Measurements from ENCODE around the gene VPS41.
A peak's percentile ranks its signal among the peaks of the same experiment; 100 is the strongest.
"Not testable (repeated sequence)": the region's sequence is repeated elsewhere in the genome, so short reads cannot be mapped to it uniquely, and the experiment has no call there.

Gene VPS41

DNA sequence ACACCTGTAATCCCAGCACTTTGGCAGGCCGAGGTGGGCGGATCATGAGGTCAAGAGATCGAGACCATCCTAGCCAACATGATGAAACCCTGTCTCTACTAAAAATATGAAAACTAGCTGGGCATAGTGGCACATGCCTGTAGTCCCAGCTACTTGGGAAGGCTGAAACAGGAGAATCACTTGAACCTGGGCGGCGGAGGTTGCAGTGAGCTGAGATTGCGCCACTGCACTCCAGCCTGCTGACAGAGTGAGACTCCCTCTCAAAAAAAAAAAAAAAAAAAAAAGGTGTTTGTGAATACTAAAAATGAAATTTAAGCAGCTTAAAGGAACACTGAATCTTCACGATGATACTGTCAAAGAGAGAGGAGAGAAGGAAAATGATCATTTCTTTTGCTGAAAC lies 54.0 kb downstream of the VPS41 start:
- not testable (repeated sequence) for DNase-seq

DNA sequence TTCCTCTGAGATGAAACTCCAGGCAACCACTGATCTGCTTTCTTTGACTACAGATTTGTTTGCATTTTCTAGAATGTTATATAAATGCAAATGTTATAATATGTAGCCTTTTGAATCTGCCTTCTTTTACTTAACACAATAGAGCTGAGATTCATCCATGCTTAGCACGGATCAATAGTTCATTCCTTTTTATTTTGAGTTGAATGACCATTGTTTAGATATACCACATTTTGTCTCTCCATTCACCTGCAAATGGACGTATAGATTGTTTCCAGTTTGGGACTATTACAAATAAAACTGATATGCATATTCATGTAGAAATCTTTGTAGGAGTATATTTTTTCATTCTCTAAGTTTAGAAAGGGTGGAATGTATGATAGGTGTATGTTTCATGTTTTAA lies 57.7 kb downstream of the VPS41 start:
- DNase-seq = no peak

DNA sequence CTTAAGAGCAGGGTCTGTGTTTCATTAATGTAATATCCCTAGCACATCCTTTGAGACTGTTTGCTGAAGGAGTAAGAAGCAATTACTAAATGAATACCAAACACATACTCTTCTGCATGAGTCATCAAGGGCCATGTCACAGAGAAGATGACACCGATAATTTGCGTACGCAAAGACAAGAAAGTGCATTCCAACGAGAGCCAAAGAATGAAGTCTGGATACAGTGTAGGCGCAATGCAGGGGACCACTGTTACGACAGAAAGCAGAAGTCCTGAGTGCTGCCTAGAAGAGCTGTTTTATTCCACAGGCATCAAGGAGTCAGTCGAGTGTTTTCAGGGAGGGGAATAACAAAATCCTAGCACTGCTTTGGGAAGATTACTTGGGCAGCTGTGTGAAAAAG lies 62.7 kb downstream of the VPS41 start:
- peak; percentile 39 for DNase-seq

DNA sequence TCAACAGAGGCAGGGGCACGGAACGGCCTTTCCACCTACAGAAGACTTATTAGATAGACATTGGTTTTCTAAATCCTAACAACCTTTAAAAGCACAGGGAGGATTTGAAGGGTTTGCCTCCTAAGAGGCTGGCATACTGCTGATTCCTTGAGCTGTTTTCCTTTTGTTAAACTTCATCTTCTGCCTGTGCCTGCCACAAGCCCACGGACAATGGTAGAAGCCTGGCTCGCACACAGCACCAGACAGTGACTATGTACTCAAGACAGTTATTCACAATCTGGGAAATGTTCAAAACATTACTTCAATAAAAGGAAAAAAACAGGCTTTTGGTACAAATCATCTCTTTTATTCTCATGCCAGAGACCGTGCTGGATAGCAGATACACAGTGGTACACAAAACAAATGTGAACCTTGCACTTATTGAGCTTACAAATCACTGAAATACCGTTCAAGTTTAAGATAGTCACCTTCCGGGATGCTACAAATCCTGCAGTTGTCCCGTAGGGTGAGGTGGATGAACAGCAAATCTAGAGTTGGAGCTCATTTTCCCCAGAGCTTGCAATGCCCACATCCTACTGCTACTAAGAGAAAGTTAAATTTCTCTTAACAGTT lies 63.9 kb downstream of the VPS41 start:
- DNase-seq = no peak

DNA sequence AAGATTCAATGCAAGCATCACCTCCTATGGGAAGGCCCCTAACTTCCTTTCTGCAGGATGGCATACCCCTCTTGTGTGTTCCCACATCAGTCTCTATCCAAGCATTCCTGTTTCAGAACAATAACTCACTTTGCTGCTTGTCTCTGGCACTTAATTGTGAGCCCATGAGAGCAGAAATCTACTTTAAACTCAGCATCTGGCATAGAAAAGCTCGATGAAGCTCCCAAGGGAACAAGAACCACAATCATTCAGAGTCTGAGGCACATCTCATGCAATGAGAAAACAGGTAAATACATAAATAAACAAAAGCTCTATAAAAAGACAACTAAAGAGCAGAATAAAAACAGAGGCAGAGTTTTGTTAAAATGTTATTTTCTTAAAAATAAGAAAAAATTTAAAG lies 66.2 kb downstream of the VPS41 start:
- no peak for DNase-seq

DNA sequence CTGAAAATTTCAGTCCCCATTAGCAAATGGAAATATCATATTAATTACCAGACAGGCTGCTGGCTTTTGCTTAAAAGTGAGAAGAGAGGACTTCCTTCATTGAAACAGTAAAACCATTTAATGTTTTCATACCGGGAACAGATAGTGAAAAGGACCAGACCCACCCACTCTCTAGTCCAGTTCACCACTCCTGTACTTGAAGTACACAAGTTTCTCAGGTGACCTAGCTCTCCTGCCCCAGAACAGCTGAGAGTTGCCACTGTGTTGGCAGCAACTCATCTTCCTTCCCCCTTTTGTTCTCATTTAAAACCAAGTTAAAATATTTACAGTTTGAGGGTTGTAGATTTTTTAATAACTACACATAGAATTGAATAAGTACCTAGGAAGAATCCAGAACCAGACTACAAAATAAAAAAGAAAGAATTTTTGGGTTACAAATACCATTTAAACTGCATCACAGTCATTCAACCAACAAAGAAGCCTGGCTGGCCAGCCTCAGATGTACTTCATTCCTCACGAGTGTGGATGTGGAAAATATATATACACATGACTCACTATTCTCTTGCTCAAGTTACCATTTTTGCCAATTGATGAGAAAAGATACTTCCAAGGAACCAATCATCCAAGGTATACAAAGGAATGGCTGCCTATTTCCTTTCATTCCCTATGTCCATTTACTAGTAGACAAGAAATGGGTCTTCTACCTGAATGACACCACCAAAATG lies 68.1 kb downstream of the VPS41 start:
- no peak for DNase-seq

DNA sequence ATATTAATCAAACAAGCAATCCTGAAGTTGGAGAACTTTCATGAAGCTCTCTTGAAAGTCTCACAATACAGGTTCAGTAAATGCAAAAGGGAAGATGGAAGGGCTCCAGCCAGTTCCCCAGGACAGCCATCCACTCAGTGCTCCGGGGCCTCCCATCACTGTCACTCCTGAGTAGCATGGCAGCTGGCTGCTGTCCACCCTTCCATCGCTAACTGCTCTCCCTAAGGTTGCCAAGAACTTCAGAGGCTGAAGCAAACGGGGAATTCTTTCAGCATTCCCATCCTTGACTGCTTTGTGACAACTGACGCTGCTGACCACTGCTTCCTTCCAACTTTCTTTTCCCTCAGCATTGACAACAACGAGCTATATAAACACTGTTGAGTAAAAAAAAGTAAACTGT lies 69.1 kb downstream of the VPS41 start:
- no peak for DNase-seq

DNA sequence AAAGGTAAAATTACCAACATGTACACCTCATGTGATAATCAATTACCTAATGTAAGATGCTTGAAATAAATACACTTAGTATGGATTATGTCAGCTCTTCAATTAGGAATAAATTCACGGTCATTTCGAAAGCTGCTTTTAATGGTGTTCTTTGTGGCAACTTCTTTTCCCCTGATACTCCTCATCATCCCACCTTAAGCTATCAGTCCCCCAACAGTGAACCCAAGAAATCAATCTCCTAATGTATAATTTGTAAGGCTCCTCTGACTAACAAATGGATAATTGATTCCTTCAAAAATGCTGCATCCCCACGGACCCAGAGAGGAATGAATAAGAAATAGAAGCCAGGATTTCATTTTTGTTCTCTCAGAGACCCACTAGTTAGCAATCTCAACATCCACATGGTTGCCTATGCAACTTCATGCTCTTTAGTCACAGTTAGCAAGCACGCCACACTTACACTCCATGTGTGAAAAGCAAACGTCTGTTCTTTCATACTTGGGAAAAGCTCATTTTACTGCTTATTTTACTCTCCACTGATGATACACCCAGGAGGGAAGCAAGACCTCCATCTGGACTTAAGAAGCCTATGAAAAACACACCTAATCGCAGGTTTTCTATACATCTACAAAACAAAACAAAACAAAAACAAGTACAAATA lies 70.1 kb downstream of the VPS41 start:
- no peak for DNase-seq

DNA sequence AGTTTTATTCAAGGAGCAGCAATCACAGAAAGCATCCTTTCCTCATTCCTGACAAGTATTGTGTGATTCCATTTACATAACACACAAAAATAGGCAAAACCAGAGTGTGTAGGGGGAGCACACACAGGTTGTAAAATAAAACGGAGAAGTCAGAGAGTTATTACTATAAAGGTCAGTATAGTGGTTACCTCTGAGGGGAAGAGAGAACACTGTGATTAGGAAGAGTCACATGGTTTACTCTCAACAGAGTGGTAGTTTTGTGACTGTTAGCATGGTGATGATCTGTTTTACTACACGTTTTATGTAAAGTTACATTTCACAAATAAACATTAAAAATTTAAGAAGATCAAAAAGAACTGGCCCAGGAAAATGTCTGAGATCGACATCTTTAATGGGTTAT lies 74.6 kb downstream of the VPS41 start:
- peak; percentile 11 for DNase-seq

DNA sequence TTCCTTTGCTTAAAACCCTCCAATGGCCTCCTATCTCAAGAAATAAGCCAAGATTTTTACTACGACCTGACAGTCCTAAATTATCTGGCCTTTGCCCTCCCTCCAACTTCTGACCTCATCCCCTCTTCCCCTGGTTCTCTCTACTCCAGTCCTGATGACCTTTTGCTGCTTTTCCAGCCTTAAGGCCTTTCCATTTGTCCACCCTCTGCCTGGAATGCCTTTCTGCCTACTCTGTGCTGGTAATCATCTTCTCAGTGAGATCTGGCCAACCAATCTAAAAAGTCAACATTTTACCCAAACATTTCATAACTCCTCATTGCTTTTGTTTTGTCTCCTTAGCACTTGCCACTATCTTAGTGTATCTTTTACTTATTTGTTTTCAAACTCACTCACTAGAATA lies 75.7 kb downstream of the VPS41 start:
- DNase-seq = no peak

DNA sequence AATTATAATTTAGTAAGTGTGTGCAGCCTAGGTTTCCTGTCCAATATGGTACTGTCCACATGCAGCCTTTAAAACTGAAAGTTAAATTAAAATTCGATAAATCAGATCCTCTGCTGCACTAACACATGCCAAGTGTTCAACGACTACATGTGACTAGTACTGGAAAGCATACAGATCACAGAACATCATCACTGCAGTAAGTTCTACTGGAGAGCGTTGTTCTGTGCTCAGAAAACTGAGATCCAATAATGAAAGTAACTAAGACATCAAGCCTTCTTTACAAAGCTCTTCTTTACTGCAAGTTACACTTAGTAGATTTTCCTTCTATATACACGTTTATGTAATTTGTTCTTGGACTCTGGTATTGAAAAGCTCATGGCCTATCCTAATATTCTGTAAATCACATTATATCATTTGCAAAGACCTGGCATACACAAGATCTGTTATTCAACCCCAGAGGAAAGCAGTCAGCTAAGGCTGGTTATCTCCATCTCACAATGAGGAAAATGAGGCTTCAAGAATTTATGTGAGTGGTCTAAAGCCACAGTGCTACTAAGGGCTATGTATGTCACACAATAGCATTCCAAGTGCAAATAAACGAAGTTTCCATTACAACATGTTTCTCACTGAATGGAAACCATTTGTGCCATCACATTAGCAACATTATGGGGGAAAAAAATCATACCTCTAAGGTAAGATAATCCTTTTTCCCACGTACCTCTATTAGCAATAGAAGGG lies 77.6 kb downstream of the VPS41 start:
- no peak for DNase-seq

DNA sequence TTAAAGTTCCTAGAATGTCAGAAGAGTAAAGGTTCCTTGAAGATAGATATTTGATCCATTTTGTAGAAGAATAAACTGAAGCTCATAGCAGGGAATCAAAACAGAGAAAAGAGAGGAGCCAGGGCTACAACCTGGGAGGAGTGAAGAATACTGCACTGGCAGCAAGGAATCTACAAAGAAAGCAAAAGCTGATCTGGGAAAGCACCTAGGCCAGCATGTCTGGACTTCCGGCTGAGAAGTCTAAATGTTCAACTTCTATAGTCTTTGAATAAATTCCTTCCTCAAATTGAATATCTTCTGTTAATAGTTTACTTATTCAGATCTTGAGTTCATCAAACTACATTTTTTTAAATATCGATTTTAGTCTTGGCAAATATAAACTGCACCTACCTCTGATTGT lies 78.2 kb downstream of the VPS41 start:
- DNase-seq = no peak

DNA sequence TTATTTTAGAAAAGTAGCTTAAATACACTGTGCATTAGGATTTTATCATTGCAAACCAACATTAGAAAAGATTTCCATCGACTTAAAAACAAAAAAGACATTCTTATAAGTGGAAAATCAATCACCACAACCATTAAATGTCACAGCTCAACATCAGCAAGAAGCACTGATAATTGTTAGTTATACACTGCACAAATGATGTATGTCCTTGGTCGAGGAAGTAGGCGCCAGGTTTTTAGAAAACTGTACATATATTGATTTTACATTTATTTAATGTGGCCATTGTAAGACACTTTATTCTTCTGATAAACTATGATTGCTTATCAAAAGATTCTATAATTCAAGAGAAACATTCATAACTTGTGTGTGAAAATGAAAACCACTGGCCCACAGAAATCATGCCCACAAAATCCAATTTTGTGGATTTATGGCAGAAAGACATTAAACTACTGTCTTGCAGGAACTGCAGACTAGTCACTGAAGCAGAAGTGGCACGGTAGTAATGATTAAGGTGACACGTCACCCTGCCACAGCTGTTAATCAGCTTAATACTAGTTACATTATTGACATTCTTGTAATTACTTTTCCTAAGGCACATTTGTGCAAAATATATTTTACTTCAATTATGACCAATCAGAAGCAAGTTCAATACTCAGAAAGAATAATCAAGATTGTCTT lies 79.4 kb downstream of the VPS41 start:
- DNase-seq = peak; percentile 10

DNA sequence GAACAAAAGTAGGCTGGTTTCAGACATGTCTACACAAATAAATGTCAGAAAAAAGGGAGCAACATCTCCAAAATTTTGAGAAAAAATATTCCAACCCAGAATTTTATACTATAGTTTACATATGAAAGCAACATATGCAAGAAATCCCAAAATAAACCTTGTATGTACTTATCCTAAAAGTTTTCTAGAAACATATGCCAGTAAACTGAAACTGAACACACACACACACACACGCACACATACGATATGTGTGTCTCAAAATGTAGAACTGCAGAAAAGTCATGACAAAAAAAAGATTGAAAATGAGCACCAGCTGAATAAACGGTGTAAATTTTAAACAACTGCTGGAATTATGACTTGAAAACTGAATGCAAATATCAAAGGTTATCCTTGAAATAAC lies 81.0 kb downstream of the VPS41 start:
- DNase-seq = no peak

DNA sequence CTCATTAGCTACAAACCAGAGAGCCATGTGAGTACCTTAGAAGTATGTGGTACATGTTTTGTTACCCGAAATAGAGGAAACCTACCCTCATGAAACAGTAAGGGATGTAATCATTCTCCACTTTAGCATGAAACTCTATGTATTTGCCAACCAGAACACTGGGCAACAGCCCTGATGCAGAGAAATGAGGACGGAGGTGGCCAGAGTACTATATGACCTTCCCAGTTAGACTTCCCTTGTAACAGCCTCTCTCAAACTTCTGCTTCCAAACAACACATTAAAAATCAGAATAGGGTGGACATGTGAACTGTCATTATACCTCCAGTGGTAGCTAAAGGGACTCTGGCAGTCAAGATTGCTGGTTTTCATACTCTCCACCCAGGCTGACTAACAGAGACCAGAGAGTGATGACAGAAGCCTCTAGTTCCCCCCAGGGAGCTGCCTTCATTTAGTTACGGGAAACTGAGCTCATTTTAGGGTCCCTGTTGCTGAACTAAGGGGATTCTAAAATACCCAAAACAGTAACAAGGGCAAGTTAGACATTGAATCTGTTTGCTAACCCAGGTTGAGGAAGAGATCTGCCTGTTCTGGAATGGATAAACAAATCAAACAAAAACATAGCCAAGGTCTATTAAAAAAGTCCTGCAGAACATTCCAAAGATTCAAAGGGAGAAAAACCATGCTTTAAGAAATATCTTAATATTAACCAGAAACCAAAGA lies 83.1 kb downstream of the VPS41 start:
- DNase-seq = no peak

DNA sequence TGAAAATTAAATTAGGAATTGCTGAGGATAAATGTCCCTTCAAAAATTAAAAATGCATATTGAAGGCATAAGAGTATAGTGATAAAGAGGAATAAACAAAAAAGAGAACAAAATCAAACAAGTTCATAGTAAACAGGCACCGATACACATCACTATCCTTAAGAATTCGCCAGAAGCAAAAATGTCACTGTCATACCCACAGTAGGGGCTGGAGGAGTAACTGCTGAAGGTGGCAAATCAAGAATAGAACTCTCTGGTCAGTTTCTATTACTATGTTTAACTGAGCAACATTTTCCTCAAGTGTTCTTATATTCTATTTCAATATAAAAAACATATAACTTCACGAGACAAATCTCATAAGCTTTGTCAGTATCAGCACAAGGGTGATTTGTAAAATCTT lies 84.0 kb downstream of the VPS41 start:
- DNase-seq = no peak

DNA sequence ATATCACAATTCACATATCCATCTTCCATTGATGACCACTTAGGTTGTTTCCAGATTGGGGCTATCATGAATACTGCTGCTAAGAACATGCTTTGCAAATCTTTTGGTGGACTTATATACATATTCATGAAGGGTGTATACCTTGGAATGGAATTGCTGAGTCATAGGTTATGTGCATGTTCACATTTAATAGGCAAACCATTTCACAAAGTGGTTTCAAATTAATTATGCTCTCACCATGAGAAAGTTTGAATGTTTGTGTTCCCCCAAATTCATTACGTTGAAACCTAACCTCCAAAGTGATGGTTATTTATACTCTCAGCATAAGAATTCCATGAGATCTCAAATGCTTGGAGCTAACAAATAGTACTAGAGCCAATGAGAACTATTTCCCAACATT lies 86.4 kb downstream of the VPS41 start:
- no peak for DNase-seq

DNA sequence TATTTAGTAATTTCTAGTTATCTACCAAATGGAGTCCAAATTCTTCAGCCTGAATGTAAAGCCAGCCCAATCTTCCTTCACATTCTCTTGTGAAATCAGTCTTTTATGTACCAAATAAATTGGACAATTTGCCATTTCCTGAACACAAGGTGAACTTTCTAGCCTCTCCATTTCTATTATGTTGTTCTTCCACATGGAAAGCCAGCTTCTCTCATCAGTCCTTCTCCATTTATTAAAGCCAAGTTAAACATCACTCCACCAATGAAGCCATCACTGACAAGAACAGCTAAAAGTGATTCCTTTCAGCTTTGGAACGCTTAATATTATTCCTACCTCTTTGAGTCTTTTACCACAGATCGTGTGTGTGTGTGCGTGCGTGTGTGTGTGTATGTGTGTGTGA lies 88.4 kb downstream of the VPS41 start:
- DNase-seq = no peak

DNA sequence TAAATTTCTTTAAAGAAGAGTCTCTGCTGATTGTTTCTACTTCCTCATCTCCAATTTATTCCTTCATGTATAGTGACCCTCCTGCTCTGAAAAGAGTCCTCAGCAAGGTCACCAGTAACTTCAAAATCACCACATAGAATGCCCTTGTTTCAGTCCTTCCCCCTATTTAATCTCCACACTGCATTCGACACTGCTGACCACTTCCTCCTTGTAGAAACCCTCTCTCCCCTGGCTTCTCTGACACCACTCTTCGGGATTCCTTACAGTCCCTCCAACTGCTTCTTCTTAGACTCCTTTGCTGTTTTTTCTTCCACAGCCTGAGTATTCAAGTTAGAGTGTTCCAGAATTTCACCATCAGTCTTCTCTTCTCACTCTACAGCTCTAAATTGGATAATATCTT lies 89.5 kb downstream of the VPS41 start:
- no peak for DNase-seq

DNA sequence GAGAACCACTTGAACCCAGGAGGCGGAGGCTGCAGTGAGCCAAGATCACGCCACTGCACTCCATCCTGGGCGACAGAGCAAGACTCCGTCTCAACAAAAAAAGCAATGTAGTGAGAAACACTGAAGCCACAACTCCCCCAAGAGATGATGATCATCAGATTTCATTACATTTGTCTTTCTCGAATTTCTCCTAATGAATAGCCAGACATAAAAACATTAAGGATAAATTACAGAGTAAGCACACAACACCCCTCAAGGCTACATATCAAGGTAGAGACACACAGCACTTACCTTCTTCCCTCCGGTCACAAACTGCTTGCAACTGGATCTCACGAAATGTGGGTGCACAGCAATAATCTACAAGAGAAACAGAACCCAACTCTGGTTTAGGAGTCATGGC lies 91.5 kb downstream of the VPS41 start:
- DNase-seq = no peak

DNA sequence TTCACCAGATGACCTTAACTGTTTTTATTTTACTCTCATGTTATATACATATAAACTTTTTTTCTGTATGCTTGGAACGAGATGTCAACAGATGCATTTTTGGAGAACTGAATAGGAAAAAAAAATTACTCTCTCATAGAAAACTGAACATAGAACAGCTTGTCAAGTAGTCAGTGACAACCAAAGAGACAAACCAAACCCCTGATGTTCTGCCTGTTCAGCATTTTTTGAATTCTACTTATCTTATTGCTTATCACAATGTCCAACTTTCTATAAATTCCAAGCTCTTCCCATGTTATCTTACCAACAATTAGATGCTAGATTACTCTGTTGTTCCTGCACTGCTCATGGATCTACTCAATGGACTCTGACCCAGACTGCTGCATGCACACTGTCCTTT lies 95.2 kb downstream of the VPS41 start:
- no peak for DNase-seq

DNA sequence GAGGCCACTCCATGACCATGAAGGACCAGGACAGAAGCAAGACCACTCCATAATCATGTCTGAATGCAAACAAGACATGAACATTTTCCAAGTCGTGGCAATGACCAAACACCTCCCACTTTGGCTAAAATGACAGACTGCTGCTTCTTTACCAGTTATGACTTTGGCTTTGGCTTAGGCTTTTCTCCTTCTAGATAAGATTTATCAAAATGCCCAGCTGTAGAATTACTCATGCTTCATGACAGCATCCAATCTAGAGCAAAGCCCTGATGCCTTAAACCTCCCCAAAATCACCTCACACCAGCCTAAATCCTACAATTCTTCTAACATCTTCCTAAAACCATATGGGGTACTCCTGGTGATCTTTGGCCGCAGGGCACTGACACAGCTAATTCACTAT lies 102.1 kb downstream of the VPS41 start:
- DNase-seq = no peak

DNA sequence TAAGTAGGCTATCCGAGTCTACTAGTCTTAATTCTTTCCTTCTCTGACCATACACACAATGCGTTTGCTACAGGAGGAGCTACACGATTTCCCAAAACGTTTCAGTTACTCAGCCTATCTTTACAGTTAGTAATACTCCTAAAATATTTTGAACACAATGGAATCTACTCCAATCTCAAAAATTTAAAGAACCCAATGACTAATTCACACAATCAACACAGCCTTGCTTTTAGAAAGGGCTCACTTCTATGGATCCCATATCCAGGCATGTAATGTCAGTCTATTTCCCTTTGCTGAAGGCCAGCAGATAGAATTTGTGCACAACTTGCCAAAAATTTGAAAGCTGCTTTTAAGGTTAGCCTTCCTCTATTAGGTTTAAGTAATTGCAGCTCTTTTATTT lies 107.2 kb downstream of the VPS41 start:
- no peak for DNase-seq
